OCI-LY3 (cell line): ENCODE data around the gene DCLK3.

ENCODE experiments used
- H2AFZ ChIP-seq: fragments of 200-600, 300-600 bp; shearing (Covaris generic); 2 replicates; pipeline ENCODE4 v1.6.0; 2014; ENCODE audit warnings: antibody characterized with exemption, low read depth, low read length
- H3K27ac ChIP-seq: fragments of 200-600, 300-600 bp; sonication (generic); 2 replicates; pipeline ENCODE4 v1.5.1; 2014; ENCODE audit warnings: mild to moderate bottlenecking, low read length, moderate library complexity, mixed read lengths
- H3K27me3 ChIP-seq: fragments of 200-600, 300-600 bp; sonication (generic); 2 replicates; pipeline ENCODE4 v1.6.1; 2014; ENCODE audit warnings: low read depth, low read length, mixed read lengths
- H3K36me3 ChIP-seq: fragments of 200-600, 300-600 bp; sonication (generic); replicated peaks from 2 replicates; pipeline ENCODE3; 2014; ENCODE audit warnings: low read depth, low read length, mixed read lengths
- H3K4me1 ChIP-seq: fragments of 300-600, 200-600 bp; sonication (generic); 2 replicates; pipeline ENCODE4 v1.6.1; 2014; ENCODE audit warnings: low read length, mixed read lengths
- H3K4me2 ChIP-seq: fragments of 200-600, 300-600 bp; sonication (generic); 2 replicates; pipeline ENCODE4 v1.6.1; 2014; ENCODE audit warnings: low read length, mixed read lengths
- H3K4me3 ChIP-seq: fragments of 300-600, 200-600 bp; sonication (generic); 2 replicates; pipeline ENCODE4 v1.5.1; 2014; ENCODE audit warnings: antibody characterized with exemption, mild to moderate bottlenecking, low read length, moderate library complexity
- H3K79me2 ChIP-seq: fragments of 300-600, 200-600 bp; shearing (Covaris generic); 2 replicates; pipeline ENCODE4 v1.6.1; 2014; ENCODE audit warnings: mild to moderate bottlenecking, low read length, mixed read lengths
- H3K9ac ChIP-seq: fragments of 300-600, 200-600 bp; shearing (Covaris generic); 2 replicates; pipeline ENCODE4 v1.6.0; 2014; ENCODE audit warnings: mild to moderate bottlenecking, low read length, moderate library complexity
- H3K9me3 ChIP-seq: fragments of 200-600, 300-600 bp; shearing (Covaris generic); 2 replicates; pipeline ENCODE4 v1.6.1; 2014; ENCODE audit warnings: low read length, mixed read lengths; ENCODE audit not compliant: insufficient read depth
- H4K20me1 ChIP-seq: fragments of 200-600, 300-600 bp; sonication (generic); 2 replicates; pipeline ENCODE4 v1.6.1; 2016; ENCODE audit warnings: low read length, mixed read lengths; ENCODE audit not compliant: insufficient read depth
- CTCF ChIP-seq: fragments of 200-600, 300-600 bp; sonication (generic); IDR thresholded peaks from 2 replicates; pipeline ENCODE4 v1.5.1; 2014; ENCODE audit warnings: antibody characterized with exemption, low read length, low read depth
- EZH2phosphoT487 ChIP-seq: fragments of 200-600 bp; shearing (Covaris generic); IDR thresholded peaks from 2 replicates; pipeline ENCODE4 v1.6.1; 2018; ENCODE audit warnings: antibody characterized with exemption, mixed run types, low read depth

Gene DCLK3

GRCh38 chr3:36713904-36714303 is 50.4 kb downstream of the DCLK3 start:
- Histone ChIP-seq H3K4me3 (no peak overlapping the region), H3K27me3 (no peaks in the 10 kb centered on the region), H4K20me1 (no peaks in the 10 kb centered on the region), H3K4me1 (no peaks in the 10 kb centered on the region), H3K9me3 (no peaks in the 10 kb centered on the region), H3K9ac (no peak overlapping the region), H3K4me2 (no peak overlapping the region), H3K27ac (no peak overlapping the region), H2AFZ (no peak overlapping the region), H3K36me3 (no peaks in the 10 kb centered on the region), H3K79me2 (no peaks in the 10 kb centered on the region)
- TF ChIP-seq CTCF = no peak
- TF ChIP-seq EZH2phosphoT487 = no peak

- no peak overlapping the region for H2AFZ ChIP-seq
- no peaks in the 10 kb centered on the region for H3K36me3 ChIP-seq
- H3K9ac ChIP-seq = no peak overlapping the region
- H3K4me2 ChIP-seq = no peak overlapping the region
- no peak overlapping the region for H3K4me3 ChIP-seq
- H3K9me3 ChIP-seq = no peaks in the 10 kb centered on the region
- no peak overlapping the region for H3K27ac ChIP-seq
- peaks cover 9% of the 10 kb centered on the region for H3K4me1 ChIP-seq
- TF ChIP-seq CTCF = no peak
- no peak for TF ChIP-seq EZH2phosphoT487
- no peaks in the 10 kb centered on the region for H3K79me2 ChIP-seq
- no peaks in the 10 kb centered on the region for H4K20me1 ChIP-seq
- H3K27me3 ChIP-seq = no peaks in the 10 kb centered on the region
Observed at GRCh38 chr3:36710606-36711005, 53.7 kb downstream of the DCLK3 start.

GRCh38 chr3:36709826-36710365 is 54.5 kb downstream of the DCLK3 start:
- no peak overlapping the region for H3K9ac ChIP-seq
- peaks cover 9% of the 10 kb centered on the region for H3K4me1 ChIP-seq
- no peaks in the 10 kb centered on the region for H4K20me1 ChIP-seq
- H3K4me2 ChIP-seq = no peak overlapping the region
- no peaks in the 10 kb centered on the region for H3K9me3 ChIP-seq
- no peaks in the 10 kb centered on the region for H3K79me2 ChIP-seq
- TF ChIP-seq CTCF (no peak), EZH2phosphoT487 (no peak)
- no peak overlapping the region for H2AFZ ChIP-seq
- no peaks in the 10 kb centered on the region for H3K27me3 ChIP-seq
- H3K36me3 ChIP-seq = no peaks in the 10 kb centered on the region
- no peak overlapping the region for H3K27ac ChIP-seq
- no peak overlapping the region for H3K4me3 ChIP-seq

GRCh38 chr3:36709281-36709680 is 55.1 kb downstream of the DCLK3 start:
- no peaks in the 10 kb centered on the region for H4K20me1 ChIP-seq
- no peaks in the 10 kb centered on the region for H3K36me3 ChIP-seq
- no peak overlapping the region for H3K4me2 ChIP-seq
- no peak overlapping the region for H3K4me3 ChIP-seq
- H3K4me1 ChIP-seq = peaks cover 9% of the 10 kb centered on the region
- H3K9ac ChIP-seq = no peak overlapping the region
- TF ChIP-seq EZH2phosphoT487 = no peak
- TF ChIP-seq CTCF = no peak
- no peaks in the 10 kb centered on the region for H3K79me2 ChIP-seq
- no peaks in the 10 kb centered on the region for H3K27me3 ChIP-seq
- no peak overlapping the region for H3K27ac ChIP-seq
- H3K9me3 ChIP-seq = no peaks in the 10 kb centered on the region
- H2AFZ ChIP-seq = no peak overlapping the region
